ENCODE results near the gene SPATA20. TPM values are rescaled to one million over a fixed set of nuclear protein-coding genes. Genes with fewer than 3 reads are reported as not detected.

Gene SPATA20
- total and polyA plus RNA-seq, 2 donors (not counting 3 experiments of a cell fraction or from before 2014, with no cell fraction given), result 42.3 to 51.5 TPM

DNA sequence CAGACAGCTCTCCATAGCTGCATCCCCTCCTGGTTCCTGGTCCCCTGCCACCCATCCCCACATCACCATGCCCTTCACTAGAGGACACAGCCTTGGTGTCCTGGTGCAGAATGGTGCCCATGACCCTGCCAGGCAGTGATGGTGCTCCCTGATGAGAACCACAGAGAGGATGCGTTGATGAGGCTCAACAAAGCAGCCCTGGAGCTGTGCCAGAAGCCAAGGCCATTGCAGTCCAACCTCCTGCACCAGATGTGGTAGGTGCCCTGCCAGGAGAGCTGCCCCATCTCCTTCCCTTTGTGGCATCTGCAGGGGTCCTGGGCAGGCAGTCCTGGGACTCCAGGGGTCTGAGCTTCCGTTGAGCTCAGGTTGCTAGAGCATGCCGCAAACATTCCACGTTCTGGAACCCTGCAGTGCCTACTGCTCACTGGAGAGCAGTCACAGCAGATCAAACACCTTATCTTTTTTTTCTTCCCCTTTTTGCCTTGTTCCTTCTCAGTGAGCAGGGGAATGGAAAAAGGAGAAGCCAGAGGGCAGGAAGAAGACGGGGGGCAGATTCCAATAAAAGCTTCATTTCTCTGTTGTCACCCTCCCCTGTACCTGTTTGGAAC is 19.7 kb upstream of the SPATA20 start:
- FAIRE-seq, result no peak
- no TSS peak for BruUV-seq (replicated peaks)
- CTCF ChIA-PET, result interaction anchor here (1.1 kb wide), 1 partner anchor 24 kb away, joined by 3 read pairs; no protein-coding TSS in a partner anchor

More for the DNA sequence above, 19.7 kb upstream of the SPATA20 start:
- Histone ChIP-seq H3K36me3 (ENCODE audit: control insufficient read depth in 2 of 2, extremely low read depth in 1 of 2, insufficient read depth in 2 of 2, low read length in 2 of 2) (no peaks in the 10 kb centered on the region), H3K9ac (replicated peaks; ENCODE audit: extremely low read depth, insufficient read depth, low read length) (no peak overlapping the region), H3K4me2 (ENCODE audit: insufficient read depth, low read length) (no peak overlapping the region), H2AFZ (ENCODE audit: low read depth, low read length) (no peak overlapping the region), H3K9me1 (replicated peaks; ENCODE audit: control insufficient read depth, extremely low read depth, insufficient read depth, low read length) (no peaks in the 10 kb centered on the region), H4K20me1 (replicated peaks; ENCODE audit: control insufficient read depth, extremely low read depth, insufficient read depth, low read length) (no peaks in the 10 kb centered on the region), H3K4me1 (ENCODE audit: control insufficient read depth, extremely low read depth, insufficient read depth, low read length) (no peaks in the 10 kb centered on the region), H3K27me3 (ENCODE audit: control insufficient read depth in 2 of 2, insufficient read depth in 2 of 2, low read length in 2 of 2) (peaks cover 7 to 15% of the 10 kb centered on the region in 2 experiments), H3K27ac (ENCODE audit: insufficient read depth, low read depth, low read length) (no peak overlapping the region), H3K4me3 (replicated peaks in 1 of 3; ENCODE audit: insufficient read depth in 1 of 3, low read depth in 1 of 3, low read length in 3 of 3) (no peak overlapping the region), H3K79me2 (ENCODE audit: control insufficient read depth, insufficient read depth, low read length) (no peaks in the 10 kb centered on the region), H3K9me3 (replicated peaks; ENCODE audit: control insufficient read depth, insufficient read depth, low read length) (no peaks in the 10 kb centered on the region)
- DNase-seq (ENCODE audit: low read depth, low spot score), result no peak
- intact Hi-C loops (cut with micrococcal nuclease) (no loop called here), dilution Hi-C loops (cut with MboI; ENCODE audit: extremely low pct_ligation_motif_present, low sequenced_read_pairs) (no loop called here)
- TF ChIP-seq MYC (IDR thresholded peaks at IDR 0.05; ENCODE audit: low read depth, low read length) (no peak), JUN (IDR thresholded peaks at IDR 0.05; ENCODE audit: borderline replicate concordance, insufficient read depth, insufficient read length, low read depth) (no peak), EZH2 (IDR thresholded peaks at IDR 0.05; ENCODE audit: borderline replicate concordance, low read depth, low read length, severe bottlenecking) (no peak), POLR2A (IDR thresholded peaks at IDR 0.05; ENCODE audit: low read depth, low read length) (no peak), FOS (IDR thresholded peaks at IDR 0.05; ENCODE audit: borderline replicate concordance, insufficient read depth, low read length) (no peak), GATA2 (IDR thresholded peaks at IDR 0.05; ENCODE audit: insufficient read depth, insufficient read length, low read depth, low read length) (no peak), POLR2AphosphoS5 (IDR thresholded peaks at IDR 0.05; ENCODE audit: insufficient read depth, low read depth, low read length) (no peak)
- TF ChIP-seq, protein P1, sequence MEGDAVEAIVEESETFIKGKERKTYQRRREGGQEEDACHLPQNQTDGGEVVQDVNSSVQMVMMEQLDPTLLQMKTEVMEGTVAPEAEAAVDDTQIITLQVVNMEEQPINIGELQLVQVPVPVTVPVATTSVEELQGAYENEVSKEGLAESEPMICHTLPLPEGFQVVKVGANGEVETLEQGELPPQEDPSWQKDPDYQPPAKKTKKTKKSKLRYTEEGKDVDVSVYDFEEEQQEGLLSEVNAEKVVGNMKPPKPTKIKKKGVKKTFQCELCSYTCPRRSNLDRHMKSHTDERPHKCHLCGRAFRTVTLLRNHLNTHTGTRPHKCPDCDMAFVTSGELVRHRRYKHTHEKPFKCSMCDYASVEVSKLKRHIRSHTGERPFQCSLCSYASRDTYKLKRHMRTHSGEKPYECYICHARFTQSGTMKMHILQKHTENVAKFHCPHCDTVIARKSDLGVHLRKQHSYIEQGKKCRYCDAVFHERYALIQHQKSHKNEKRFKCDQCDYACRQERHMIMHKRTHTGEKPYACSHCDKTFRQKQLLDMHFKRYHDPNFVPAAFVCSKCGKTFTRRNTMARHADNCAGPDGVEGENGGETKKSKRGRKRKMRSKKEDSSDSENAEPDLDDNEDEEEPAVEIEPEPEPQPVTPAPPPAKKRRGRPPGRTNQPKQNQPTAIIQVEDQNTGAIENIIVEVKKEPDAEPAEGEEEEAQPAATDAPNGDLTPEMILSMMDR (IDR thresholded peaks at IDR 0.05; ENCODE audit: extremely low read depth in 1 of 2, insufficient read depth in 1 of 2, low read depth in 1 of 2, low read length in 2 of 2), result no peak
- TF ChIP-seq, protein P2, sequence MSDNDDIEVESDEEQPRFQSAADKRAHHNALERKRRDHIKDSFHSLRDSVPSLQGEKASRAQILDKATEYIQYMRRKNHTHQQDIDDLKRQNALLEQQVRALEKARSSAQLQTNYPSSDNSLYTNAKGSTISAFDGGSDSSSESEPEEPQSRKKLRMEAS (IDR thresholded peaks at IDR 0.05; ENCODE audit: insufficient read depth, insufficient read length), result no peak
- POLR2A ChIA-PET, result no interaction called here

Measured in endothelial cell of umbilical vein (primary cell).